ENCODE results near the gene LRP8.

GRCh38 chr1:53336146-53336545, 8.3 kb upstream of the LRP8 start:
- TF ChIP-seq CTCF (IDR thresholded peaks at IDR 0.05; ENCODE audit: low read depth, low read length), result no peak
- TF ChIP-seq EZH2phosphoT487 (IDR thresholded peaks at IDR 0.05; ENCODE audit: low read depth), result no peak
